Measurements from ENCODE around the gene MTSS2. TPM values are rescaled to one million over a fixed set of nuclear protein-coding genes. Genes with fewer than 3 reads are reported as not detected.

Gene MTSS2
- total RNA-seq, 1 donor from 2014 or later, result 83.9 TPM

DNA sequence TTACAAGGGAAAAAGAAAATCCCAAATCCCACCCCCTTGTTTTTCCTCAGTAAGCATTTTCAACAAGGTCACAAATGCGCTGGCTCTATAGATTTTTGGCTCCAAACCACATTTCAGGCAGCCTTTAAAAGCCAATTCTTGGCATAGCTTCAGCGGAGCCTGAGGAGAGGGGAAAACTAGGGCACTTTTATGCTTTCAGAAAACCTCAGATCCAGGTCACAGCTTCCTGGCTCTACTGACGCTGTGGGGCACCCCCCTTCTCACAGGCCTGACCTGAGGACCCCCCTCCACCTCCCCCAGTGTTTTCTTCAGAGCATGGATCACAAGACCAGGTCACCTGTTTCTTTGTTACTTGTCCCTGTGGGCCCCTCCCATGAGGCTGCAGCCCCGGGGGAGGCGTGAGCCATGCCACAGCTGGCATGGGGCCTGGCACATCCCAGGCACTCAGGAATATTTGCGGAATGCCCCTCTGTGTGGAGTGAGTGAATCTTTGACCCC is 30.1 kb upstream of the MTSS2 start:
- intact Hi-C loops (cut with micrococcal nuclease), result no loop called here
- TF ChIP-seq, protein P1, sequence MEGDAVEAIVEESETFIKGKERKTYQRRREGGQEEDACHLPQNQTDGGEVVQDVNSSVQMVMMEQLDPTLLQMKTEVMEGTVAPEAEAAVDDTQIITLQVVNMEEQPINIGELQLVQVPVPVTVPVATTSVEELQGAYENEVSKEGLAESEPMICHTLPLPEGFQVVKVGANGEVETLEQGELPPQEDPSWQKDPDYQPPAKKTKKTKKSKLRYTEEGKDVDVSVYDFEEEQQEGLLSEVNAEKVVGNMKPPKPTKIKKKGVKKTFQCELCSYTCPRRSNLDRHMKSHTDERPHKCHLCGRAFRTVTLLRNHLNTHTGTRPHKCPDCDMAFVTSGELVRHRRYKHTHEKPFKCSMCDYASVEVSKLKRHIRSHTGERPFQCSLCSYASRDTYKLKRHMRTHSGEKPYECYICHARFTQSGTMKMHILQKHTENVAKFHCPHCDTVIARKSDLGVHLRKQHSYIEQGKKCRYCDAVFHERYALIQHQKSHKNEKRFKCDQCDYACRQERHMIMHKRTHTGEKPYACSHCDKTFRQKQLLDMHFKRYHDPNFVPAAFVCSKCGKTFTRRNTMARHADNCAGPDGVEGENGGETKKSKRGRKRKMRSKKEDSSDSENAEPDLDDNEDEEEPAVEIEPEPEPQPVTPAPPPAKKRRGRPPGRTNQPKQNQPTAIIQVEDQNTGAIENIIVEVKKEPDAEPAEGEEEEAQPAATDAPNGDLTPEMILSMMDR (IDR thresholded peaks at IDR 0.05; ENCODE audit: borderline replicate concordance), result no peak
- Histone ChIP-seq H3K4me3 (peak overlapping the region; percentile 34), H3K27ac (replicated peaks) (peak overlapping the region; percentile 76), H3K9me3 (replicated peaks) (no peaks in the 10 kb centered on the region), H3K4me1 (peaks cover 27% of the 10 kb centered on the region), H3K27me3 (ENCODE audit: low read depth) (no peaks in the 10 kb centered on the region), H3K36me3 (peaks cover 7% of the 10 kb centered on the region)
- no peak for DNase-seq

DNA sequence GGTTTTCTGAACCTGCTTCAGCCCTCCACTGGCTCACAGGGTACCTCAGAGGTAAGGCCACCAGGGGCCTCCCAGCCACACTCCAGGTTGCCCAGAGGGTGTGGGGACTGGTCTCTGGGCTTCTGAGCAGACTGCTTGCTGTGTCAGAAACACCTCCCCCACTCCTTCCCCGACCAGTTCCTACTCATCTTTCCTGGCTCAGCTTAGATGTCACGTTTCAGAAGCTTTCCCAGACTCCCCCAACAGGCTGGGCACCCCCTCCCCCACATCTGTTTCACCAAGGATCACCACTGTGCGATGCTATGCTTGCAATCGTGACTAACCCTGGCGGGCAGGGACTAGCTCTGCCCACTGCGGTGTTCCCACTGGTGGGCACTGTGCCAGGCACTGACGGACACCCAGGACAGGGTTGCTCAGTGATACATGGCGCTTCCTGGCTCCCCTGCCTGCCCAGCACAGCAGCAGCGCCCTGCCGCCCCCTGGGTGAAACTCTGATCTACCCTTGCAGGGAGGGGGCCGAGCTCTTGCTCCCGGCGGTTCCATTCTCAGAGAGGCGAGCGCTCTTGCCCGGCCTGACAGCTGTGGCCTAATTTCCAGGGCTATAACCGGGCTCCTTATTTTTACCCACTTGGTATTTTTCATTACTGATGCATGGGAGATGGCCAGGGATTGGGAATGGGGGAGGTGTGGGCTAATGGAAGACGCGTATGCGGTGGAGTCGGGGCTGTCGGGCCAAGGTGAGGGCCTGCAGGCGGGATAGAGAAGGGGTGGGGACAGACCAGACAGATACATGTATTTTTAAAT is 29.4 kb upstream of the MTSS2 start:
- Histone ChIP-seq H3K4me3 (peak overlapping the region; percentile 34), H3K27ac (replicated peaks) (peak overlapping the region; percentile 76), H3K27me3 (ENCODE audit: low read depth) (no peaks in the 10 kb centered on the region), H3K36me3 (peaks cover 7% of the 10 kb centered on the region), H3K4me1 (peaks cover 31% of the 10 kb centered on the region), H3K9me3 (replicated peaks) (no peaks in the 10 kb centered on the region)
- TF ChIP-seq, protein P1 (IDR thresholded peaks at IDR 0.05; ENCODE audit: borderline replicate concordance), result peak; percentile 7
- intact Hi-C loops (cut with micrococcal nuclease), result no loop called here
- peak; percentile 77 for DNase-seq

DNA sequence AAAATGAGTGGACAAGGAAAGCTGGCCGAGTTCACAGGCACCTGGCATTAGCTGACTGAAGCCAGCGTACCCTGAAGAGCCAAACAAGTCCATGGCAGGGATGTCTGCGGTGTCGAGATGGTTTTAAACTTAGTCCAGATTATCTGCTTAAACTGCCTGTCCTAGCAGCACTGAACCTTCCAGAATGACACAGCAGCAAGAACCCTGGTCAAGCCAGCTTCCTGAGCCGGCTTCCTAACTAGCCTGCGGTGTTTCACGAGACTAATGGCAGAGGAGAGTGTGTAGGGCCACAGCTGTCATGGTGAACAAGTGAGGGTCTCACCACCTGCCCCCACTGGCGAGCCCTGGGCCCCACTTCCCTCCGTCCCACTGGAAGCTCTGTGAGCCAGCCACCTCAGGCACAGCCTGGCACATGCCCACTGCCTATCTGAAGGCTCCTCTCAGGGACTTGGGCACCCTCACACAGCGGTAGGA is 28.8 kb upstream of the MTSS2 start:
- TF ChIP-seq, protein P1 (IDR thresholded peaks at IDR 0.05; ENCODE audit: borderline replicate concordance), result no peak
- Histone ChIP-seq H3K9me3 (replicated peaks) (no peaks in the 10 kb centered on the region), H3K4me3 (no peak overlapping the region), H3K4me1 (peaks cover 37% of the 10 kb centered on the region), H3K36me3 (peaks cover under 1% of the 10 kb centered on the region), H3K27me3 (ENCODE audit: low read depth) (no peaks in the 10 kb centered on the region), H3K27ac (replicated peaks) (peak overlapping the region; percentile 76)
- intact Hi-C loops (cut with micrococcal nuclease), result no loop called here
- no peak for DNase-seq

DNA sequence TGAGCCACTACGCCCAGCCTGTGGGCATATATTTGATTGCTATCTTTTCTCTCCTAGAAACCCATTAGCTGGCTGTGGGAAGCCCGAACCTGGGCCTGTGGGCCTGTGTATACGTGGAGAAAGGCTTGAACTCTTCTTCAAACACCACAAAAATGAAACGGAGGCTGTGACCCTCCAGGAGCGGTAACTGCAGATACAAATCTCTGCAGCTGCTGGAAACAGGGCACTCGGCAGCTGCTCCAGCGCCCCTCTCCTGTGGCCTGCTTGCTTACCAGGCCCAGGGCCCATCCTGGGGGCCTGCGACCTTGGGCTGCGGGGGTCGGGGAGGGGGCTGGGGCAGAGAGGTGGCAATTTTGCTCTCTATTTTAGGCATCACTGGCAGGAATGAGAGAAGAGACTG is 28.0 kb upstream of the MTSS2 start:
- DNase-seq, result no peak
- no peak overlapping the region for H3K27ac ChIP-seq (replicated peaks)
- H3K4me1 ChIP-seq, result peaks cover 45% of the 10 kb centered on the region
- no peaks in the 10 kb centered on the region for H3K27me3 ChIP-seq (ENCODE audit: low read depth)
- H3K9me3 ChIP-seq (replicated peaks), result no peaks in the 10 kb centered on the region
- no peak overlapping the region for H3K4me3 ChIP-seq
- intact Hi-C loops (cut with micrococcal nuclease), result no loop called here
- TF ChIP-seq, protein P1 (IDR thresholded peaks at IDR 0.05; ENCODE audit: borderline replicate concordance), result no peak
- no peaks in the 10 kb centered on the region for H3K36me3 ChIP-seq

DNA sequence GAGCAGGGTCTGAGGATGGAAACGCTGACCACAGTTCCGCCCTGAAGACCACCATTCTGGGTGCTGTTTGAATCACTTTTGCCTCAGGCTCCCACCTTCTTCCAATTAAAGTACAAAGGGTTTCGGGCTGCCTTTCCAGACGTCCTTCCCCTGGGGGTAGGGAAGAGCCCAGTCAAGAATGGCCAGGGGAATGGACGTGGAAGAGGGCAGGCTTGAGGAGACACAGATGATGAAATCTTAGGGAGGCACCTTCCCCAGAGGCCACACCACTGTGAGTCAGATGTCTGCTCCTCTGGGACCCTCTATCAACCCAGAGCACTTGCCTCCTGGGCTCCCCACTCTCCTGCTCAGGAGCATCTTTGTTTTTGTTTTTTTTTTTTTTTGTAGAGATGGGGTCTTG is 27.5 kb upstream of the MTSS2 start:
- no peaks in the 10 kb centered on the region for H3K27me3 ChIP-seq (ENCODE audit: low read depth)
- intact Hi-C loops (cut with micrococcal nuclease), result no loop called here
- no peaks in the 10 kb centered on the region for H3K9me3 ChIP-seq (replicated peaks)
- H3K4me1 ChIP-seq, result peaks cover 50% of the 10 kb centered on the region
- no peak overlapping the region for H3K4me3 ChIP-seq
- DNase-seq, result no peak
- no peaks in the 10 kb centered on the region for H3K36me3 ChIP-seq
- TF ChIP-seq, protein P1 (IDR thresholded peaks at IDR 0.05; ENCODE audit: borderline replicate concordance), result no peak
- no peak overlapping the region for H3K27ac ChIP-seq (replicated peaks)
